ENCODE data around the gene STX2.
"Not testable (repeated sequence)": the region's sequence is repeated elsewhere in the genome, so short reads cannot be mapped to it uniquely, and the experiment has no call there.

DNA sequence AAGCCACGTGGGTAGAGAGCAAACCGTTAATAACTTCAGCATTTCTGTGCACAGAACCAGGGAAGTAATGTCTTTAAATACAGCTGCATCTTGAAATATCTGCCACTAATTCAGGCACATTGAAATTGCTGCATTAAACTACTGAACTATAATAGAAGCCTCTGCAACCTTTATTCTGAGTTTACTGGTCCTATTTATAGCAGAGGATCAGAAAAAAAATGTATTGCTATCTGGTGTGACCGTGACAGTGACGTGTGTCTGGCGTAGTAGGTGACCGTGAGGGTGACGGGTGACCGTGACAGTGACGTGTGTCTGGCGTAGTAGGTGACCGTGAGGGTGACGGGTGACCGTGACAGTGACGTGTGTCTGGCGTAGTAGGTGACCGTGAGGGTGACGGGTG, 48.1 kb upstream of the STX2 start:
- not testable (repeated sequence) for TF ChIP-seq SP1 (IDR thresholded peaks at IDR 0.05); ELF4 (IDR thresholded peaks at IDR 0.05); BHLHE40 (IDR thresholded peaks at IDR 0.05; ENCODE audit: borderline replicate concordance); FOXA1 (IDR thresholded peaks at IDR 0.05); FOXK2 (IDR thresholded peaks at IDR 0.05); L3MBTL2 (conservative IDR thresholded peaks at IDR 0.05); ZNF384 (IDR thresholded peaks at IDR 0.05); ARNT (IDR thresholded peaks at IDR 0.05); TARDBP (IDR thresholded peaks at IDR 0.05); NFRKB (IDR thresholded peaks at IDR 0.05)
- TF ChIP-seq, protein P1, sequence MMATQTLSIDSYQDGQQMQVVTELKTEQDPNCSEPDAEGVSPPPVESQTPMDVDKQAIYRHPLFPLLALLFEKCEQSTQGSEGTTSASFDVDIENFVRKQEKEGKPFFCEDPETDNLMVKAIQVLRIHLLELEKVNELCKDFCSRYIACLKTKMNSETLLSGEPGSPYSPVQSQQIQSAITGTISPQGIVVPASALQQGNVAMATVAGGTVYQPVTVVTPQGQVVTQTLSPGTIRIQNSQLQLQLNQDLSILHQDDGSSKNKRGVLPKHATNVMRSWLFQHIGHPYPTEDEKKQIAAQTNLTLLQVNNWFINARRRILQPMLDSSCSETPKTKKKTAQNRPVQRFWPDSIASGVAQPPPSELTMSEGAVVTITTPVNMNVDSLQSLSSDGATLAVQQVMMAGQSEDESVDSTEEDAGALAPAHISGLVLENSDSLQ (IDR thresholded peaks at IDR 0.05) = not testable (repeated sequence)
